Amygdala (tissue), 56 donors: ENCODE measurements around the gene ADAMTS14.

ENCODE experiments used
- DNase-seq, 56 donors: peaks; one replicate each; lab custom pipeline; 2025; lab: John Stamatoyannopoulos, UW

Gene ADAMTS14

GRCh38 chr10:70673043-70673928 lies 980 bp downstream of the ADAMTS14 start:
- peak in 2 of 56 donors; percentile 22 to 38 for DNase-seq

DNA sequence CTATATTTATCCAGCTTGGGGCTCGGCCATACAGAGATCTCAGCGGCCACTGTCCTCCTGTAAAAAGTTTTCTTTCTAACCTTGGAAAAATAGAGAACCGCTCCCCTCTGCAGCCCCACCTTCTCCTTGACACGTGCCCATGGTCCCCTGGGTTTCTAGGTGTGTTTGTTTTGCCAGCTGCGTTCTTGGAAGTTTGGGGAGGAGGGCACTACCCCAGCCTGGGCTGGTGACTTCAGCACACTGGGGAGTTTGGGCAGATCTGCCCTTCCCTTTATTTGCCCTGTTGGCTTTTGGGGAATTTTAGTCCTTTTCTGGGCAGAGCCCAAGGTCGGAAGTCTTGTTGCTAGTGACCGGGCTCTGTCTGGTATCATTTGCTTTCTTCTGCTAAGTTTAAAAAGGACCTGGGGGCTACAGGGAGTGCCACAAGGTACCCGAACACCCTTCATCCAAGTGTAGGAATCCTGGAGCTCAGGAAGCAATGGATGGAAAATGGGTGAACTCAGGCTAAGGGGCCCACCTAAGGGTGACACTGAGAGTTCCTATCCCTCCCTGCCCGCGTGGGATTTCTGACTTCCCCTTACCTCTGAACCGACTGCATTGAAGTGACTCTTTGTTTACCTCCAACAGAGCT lies 1.7 kb downstream of the ADAMTS14 start:
- no peak for DNase-seq

- DNase-seq, result no peak
Measured at GRCh38 chr10:70674560-70675495, 2.5 kb downstream of the ADAMTS14 start.

- DNase-seq, result no peak
Measured at GRCh38 chr10:70675496-70676161, 3.3 kb downstream of the ADAMTS14 start.

- DNase-seq, result no peak
Measured at GRCh38 chr10:70676511-70676910, 4.2 kb downstream of the ADAMTS14 start.

- no peak for DNase-seq
Measured at GRCh38 chr10:70677016-70677415, 4.7 kb downstream of the ADAMTS14 start.

GRCh38 chr10:70677620-70678249 lies 5.4 kb downstream of the ADAMTS14 start:
- DNase-seq, result no peak

DNA sequence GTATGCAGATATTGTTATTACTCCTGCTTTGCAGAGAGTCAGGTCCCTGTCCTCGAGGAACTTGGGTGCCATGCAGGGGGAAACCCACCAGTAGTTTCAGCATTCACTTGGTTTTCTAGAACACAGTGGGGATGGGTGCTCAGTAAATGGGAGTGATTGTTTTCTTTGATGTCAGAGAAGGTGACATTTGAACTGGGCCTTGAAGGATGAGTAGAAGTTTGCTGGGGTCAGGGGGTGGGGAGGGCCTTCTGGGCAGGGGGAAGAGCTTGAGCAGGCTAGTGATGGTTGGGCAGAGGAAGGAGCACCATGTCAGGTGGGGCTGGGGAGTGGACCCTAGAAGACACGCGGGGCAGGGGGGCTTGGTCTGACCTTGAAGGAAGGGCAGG lies 5.9 kb downstream of the ADAMTS14 start:
- DNase-seq, result no peak

- no peak for DNase-seq
Measured at GRCh38 chr10:70678757-70679489, 6.6 kb downstream of the ADAMTS14 start.

DNA sequence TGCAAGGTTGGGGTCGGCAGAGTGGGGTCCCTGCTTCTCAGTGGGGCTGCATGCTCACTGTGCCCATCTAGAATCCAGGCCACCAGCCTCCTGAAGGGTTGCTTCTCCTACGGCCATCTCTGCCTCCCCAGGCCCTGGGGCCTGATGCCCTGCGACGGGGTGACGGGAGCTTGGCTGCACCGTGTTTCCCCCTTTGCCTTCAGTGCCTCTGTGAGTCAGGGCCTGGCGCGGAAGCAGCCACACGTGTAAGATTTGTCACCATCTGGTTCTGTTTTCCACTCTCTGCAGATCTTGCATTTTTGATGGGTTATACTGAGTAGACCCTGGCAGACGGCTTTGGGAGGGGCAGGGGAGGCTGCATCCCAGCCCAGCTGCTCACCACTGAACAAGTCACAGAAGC lies 7.2 kb downstream of the ADAMTS14 start:
- no peak for DNase-seq

- no peak for DNase-seq
Measured at GRCh38 chr10:70680899-70681730, 8.8 kb downstream of the ADAMTS14 start.

- no peak for DNase-seq
Measured at GRCh38 chr10:70681731-70682005, 9.4 kb downstream of the ADAMTS14 start.

GRCh38 chr10:70682920-70683600 lies 10.8 kb downstream of the ADAMTS14 start:
- no peak for DNase-seq

DNA sequence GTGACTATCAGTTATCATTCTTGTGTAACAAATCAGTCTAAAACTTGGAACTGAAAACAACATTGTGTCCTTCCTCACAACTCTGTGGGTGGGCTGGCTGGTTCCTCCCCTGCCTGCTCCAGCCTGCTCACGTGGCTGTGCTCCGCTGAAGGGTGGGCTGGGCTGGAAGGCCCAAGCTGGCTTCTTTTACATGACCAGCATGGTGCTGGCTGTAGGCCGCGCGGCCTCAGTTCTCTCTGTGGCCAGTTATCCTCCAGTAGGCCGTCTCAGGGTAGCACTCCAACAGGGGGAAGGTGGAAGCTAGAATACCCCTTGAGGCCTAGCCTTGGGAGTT lies 11.3 kb downstream of the ADAMTS14 start:
- DNase-seq, result no peak

DNA sequence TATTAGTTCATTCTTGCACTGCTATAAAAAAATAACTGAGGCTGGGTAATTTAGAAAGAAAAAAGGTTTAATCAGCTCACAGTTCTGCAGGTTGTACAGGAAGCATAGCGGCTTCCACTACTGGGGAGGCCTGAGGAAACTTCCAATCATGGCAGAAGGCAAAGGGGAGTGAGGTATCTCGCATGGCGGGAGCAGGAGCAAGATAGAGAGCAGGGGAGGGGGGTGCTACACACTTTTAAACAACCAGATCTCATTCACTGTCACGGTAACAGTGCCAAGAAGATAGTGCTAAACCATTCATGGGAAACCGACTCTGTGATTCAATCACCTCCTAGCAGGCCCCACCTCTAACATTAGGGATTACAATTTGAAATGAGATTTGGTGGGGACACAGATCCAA lies 11.6 kb downstream of the ADAMTS14 start:
- DNase-seq, result no peak

- no peak for DNase-seq
Measured at GRCh38 chr10:70684374-70684773, 12.1 kb downstream of the ADAMTS14 start.

DNA sequence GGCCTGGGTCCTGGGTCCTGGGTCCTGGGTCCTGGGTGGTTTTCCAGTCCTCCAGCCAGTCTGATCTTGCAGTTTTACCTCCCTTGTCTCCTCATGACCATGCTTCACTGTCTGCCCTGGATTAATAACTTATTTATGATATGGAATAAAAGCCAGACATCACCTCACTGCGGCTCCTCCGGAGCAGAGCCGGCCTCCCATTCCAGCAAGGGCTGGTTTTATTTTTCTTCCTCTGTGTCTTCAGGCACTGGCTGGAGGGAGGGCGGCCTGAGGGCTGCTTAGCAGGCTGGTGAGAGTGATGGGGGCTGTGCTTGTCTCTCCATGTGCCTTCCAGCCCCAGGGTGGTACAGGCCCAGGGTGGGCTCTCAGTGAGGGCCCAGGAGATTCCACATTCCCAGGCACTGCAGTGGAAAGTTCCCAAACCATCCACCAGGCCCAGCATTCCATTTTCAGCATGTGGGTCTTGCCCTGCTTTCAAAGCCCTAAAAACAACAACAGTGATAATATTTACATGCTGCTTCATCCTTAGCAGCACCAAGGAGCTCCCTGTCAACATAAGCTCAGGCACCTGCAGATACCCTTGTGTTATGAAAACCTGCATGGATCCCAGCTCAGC lies 12.6 kb downstream of the ADAMTS14 start:
- DNase-seq, result no peak

DNA sequence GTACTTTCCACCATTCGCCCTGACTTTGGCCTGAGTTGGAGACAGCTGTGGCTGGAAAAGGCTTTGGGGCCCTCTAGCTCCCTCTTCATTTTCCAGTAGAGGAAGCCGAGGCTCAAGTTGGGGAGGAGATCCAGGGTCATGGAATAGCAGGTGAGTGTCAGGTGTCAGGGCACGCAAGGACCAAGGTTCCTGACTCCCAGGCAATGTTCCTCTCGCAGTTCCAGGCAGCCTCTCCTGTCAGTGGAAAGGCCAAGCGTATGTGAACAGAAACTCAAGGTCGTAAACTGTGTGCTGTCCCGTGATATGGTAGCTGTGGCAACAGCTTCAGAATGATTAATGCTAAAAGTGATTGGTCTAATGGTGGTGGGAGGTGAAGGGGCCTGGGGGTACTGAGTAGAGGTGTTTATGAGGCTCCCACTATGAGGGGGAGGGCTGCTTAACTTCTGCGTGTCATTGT lies 13.2 kb downstream of the ADAMTS14 start:
- no peak for DNase-seq
